Breast epithelium (tissue), 4 donors: ENCODE measurements around the gene CATSPER3. TPM values are rescaled to one million over a fixed set of nuclear protein-coding genes. Genes with fewer than 3 reads are reported as not detected.

Experiments
- DNase-seq, 2 donors: peaks; one replicate each; pipeline ENCODE4 v3.0.0-alpha.2; 2019; ENCODE audit warnings: low spot score in 2 of 2
- H3K27ac ChIP-seq, 2 donors: fragments of 200-600 bp; sonication (generic) in 1 of 2; one replicate each; pipeline ENCODE4 v1.5.1; 2016 to 2019; ENCODE audit warnings: mild to moderate bottlenecking in 1 of 2
- H3K27me3 ChIP-seq, 2 donors: fragments of 200-600 bp; sonication (generic) in 1 of 2; one replicate each; pipeline versions ENCODE4 v1.5.1 to v1.6.0; 2017 to 2019; ENCODE audit warnings: control low read depth in 1 of 2, mild to moderate bottlenecking in 1 of 2
- H3K36me3 ChIP-seq: fragments of 200-600 bp; one replicate; pipeline ENCODE4 v1.5.1; 2019
- H3K4me1 ChIP-seq, 2 donors: fragments of 200-600 bp; sonication (generic); one replicate each; pipeline ENCODE4 v1.5.1; 2016 to 2019; ENCODE audit warnings: control low read depth in 1 of 2
- H3K4me3 ChIP-seq, 3 donors: fragments of 200-600 bp; sonication (generic); 1 replicate in 2 of 3; 2 replicates in 1 of 3; pipeline ENCODE4 v1.5.1; 2016 to 2019; ENCODE audit warnings: mild to moderate bottlenecking in 3 of 3, moderate library complexity in 2 of 3
- H3K9me3 ChIP-seq, 2 donors: fragments of 200-600 bp; sonication (generic) in 1 of 2; one replicate each; pipeline ENCODE4 v1.5.1; 2016 to 2019; ENCODE audit warnings: control low read depth in 1 of 2
- POLR2A ChIP-seq: fragments of 450-650 bp; IDR thresholded peaks from one replicate; pipeline ENCODE4 v1.6.1; 2016; ENCODE audit warnings: antibody characterized with exemption, mild to moderate bottlenecking, moderate library complexity
- POLR2AphosphoS5 ChIP-seq, 3 donors: sonication (generic); formaldehyde crosslinking; IDR thresholded peaks; one replicate each; pipeline ENCODE4 v1.6.1; 2017; ENCODE audit warnings: antibody characterized with exemption in 3 of 3
- intact Hi-C: fragments of 100-400 bp; cut with DNase I; formaldehyde crosslinking; loops from one replicate; pipeline ENCODE4 v1.15.1; 2023; ENCODE audit warnings: low total_unique reads
- total RNA-seq, 3 donors: library from RNA; depleted of rRNA; stranded (reverse); fragments of >200 nt; gene quantifications; one replicate each; pipeline ENCODE4 v1.1.0, GENCODE V29; 2016
- TF ChIP-seq, protein P1 (sequence below), 3 donors: fragments of 450-650 bp; IDR thresholded peaks; one replicate each; pipeline ENCODE4 v1.5.1; 2016 to 2017; ENCODE audit warnings: antibody characterized with exemption in 3 of 3, mild to moderate bottlenecking in 3 of 3, moderate library complexity in 3 of 3

Gene CATSPER3
- total RNA-seq, 3 donors from 2014 or later: 0.32 to 0.44 TPM; not detected in 1

DNA sequence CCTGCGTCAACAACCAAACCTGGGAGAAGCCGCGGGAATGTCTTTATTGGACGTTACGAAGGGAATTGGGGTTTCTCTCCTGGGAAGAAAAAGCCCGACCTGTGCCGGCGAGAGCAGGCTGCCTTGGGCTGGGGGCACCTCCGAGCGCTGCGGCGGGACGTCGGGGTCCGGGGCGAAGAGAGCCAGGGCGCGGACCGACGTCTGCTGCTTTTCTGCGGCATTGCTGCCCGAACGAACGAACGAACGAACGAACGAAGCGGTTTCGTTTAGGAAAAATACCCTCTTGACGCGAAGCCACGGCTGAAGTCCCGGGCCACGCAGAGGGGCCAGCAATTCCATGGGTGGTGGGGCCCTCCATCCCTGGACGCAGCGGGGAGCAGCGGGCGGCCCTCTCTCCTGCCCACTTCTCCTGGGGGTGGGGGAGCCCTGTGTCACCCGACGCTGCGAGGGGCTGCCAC lies 71.1 kb downstream of the CATSPER3 start:
- intact Hi-C loops: no loop called here
- H3K4me3 ChIP-seq: peak overlapping the region in 2 of 3 donors; percentile 13 to 59
- H3K9me3 ChIP-seq: no peaks in the 10 kb centered on the region
- DNase-seq: no peak
- TF ChIP-seq, protein P1, sequence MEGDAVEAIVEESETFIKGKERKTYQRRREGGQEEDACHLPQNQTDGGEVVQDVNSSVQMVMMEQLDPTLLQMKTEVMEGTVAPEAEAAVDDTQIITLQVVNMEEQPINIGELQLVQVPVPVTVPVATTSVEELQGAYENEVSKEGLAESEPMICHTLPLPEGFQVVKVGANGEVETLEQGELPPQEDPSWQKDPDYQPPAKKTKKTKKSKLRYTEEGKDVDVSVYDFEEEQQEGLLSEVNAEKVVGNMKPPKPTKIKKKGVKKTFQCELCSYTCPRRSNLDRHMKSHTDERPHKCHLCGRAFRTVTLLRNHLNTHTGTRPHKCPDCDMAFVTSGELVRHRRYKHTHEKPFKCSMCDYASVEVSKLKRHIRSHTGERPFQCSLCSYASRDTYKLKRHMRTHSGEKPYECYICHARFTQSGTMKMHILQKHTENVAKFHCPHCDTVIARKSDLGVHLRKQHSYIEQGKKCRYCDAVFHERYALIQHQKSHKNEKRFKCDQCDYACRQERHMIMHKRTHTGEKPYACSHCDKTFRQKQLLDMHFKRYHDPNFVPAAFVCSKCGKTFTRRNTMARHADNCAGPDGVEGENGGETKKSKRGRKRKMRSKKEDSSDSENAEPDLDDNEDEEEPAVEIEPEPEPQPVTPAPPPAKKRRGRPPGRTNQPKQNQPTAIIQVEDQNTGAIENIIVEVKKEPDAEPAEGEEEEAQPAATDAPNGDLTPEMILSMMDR (IDR thresholded peaks at IDR 0.05): no peak
- H3K4me1 ChIP-seq: peaks cover 0 to 10% of the 10 kb centered on the region in 2 donors
- no peak overlapping the region for H3K27ac ChIP-seq
- H3K27me3 ChIP-seq: peaks cover 23 to 93% of the 10 kb centered on the region in 2 donors
- H3K36me3 ChIP-seq: no peaks in the 10 kb centered on the region

DNA sequence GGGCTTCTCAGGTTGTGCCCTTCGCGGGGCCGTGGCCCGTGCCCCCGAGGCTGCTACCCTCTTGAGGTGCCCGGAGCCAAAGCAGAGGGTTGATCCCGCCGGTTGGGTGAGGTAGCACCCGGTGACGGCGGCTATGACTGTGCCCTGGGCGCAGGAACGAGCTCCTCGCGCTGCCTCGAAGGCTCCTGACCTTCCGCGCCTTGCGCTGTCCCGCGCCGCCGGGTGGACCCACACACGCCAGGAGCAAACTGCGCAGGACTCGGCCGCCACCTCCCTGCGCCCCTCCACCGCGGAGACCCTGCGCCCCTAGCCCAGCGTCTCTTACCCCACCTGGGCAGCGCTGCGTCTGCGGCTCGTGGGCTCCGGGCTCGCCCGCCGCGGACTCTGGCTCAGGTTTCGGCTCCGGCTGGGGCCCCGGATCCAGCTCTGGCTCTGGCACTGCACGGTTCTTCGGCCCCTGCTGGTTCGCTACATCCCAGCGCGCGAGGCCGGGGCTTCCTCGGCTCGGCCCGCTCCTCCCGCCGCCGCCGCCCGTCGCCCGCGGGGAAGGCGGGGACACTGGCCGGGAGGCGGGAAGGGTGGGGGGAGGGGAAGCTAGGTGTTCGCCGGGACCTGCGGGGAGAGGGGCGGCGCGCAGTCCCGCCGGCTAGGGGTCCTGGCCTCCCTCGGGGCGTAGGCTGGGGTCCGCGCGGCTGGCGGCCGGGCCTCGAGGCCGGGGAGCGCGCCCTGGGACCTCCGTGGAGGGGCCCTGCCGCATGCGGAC lies 71.7 kb downstream of the CATSPER3 start:
- Histone ChIP-seq H3K4me1 (peaks cover 0 to 9% of the 10 kb centered on the region in 2 donors), H3K27me3 (peaks cover 23 to 93% of the 10 kb centered on the region in 2 donors), H3K27ac (no peak overlapping the region), H3K4me3 (peak overlapping the region; percentile 13 to 59 (median 20)), H3K36me3 (no peaks in the 10 kb centered on the region), H3K9me3 (no peaks in the 10 kb centered on the region)
- intact Hi-C loops: no loop called here
- TF ChIP-seq, protein P1 (IDR thresholded peaks at IDR 0.05): no peak
- TF ChIP-seq POLR2AphosphoS5 (IDR thresholded peaks at IDR 0.05) (no peak), POLR2A (no peak)
- DNase-seq: no peak

DNA sequence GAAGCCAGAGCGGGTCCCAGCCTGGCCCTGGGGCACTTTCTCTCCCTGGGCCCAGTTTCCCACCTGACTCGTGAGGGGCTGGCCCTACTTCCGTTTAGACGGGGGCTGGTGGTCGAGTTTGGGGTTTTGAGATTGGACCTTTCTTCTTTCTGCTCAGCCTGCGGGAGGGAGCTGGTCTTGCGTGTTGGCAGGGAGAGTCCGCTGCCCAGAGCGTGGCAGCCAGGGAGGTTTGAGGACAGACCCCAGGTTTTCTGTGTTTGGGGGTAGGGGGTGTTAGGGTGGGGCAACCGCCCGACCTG lies 72.3 kb downstream of the CATSPER3 start:
- no peaks in the 10 kb centered on the region for H3K36me3 ChIP-seq
- peak overlapping the region in 1 of 3 donors; percentile 59 for H3K4me3 ChIP-seq
- H3K4me1 ChIP-seq: peaks cover 0 to 9% of the 10 kb centered on the region in 2 donors
- H3K27ac ChIP-seq: no peak overlapping the region
- H3K9me3 ChIP-seq: no peaks in the 10 kb centered on the region
- DNase-seq: no peak
- intact Hi-C loops: no loop called here
- H3K27me3 ChIP-seq: peaks cover 23 to 93% of the 10 kb centered on the region in 2 donors
- TF ChIP-seq POLR2AphosphoS5 (IDR thresholded peaks at IDR 0.05) (no peak), POLR2A (no peak)
- TF ChIP-seq, protein P1 (IDR thresholded peaks at IDR 0.05): no peak

DNA sequence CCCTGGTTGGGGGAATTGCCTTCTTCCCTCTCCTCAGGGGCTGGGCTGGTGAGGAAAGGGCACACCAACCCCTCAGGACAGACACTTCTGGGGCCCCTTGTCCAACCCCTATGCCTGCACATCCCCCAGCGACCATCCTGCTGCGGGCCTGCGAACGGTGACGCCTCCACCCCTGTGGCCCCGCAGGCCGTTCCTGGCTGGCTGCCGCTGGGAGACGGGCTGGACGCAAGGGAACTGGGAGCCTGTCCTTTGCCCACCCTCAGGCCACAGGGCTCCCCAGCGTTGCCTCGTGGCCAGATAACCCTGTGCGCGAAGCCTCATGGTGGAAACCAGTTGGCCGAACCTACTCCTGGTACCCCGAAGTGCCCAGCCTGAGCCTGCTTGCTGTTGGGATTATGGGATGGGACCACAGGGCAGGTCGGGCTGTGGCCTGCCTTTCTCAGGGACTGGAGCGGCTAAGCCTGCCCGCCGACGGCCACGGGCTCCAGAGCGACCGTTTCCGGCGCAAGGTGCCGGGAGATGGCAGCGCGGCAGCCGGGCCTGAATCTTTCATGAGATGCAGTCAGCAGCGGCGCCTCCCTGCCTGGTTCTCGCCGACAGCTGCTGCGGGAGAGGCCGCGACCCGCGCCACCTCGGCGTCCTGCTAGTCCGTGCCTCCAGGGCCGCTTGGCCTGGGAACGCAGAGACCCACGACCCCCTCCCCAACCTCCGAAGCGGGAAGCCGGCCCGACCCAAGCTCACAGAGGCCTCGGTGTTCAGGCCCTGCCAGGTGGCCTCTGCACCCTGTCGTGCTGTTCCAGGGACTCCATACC lies 72.8 kb downstream of the CATSPER3 start:
- intact Hi-C loops: no loop called here
- H3K9me3 ChIP-seq: no peaks in the 10 kb centered on the region
- no peaks in the 10 kb centered on the region for H3K36me3 ChIP-seq
- DNase-seq: no peak
- peaks cover 0 to 9% of the 10 kb centered on the region in 2 donors for H3K4me1 ChIP-seq
- H3K27ac ChIP-seq: no peak overlapping the region
- H3K27me3 ChIP-seq: peaks cover 23 to 93% of the 10 kb centered on the region in 2 donors
- peak overlapping the region in 1 of 3 donors; percentile 59 for H3K4me3 ChIP-seq
- TF ChIP-seq POLR2AphosphoS5 (IDR thresholded peaks at IDR 0.05): no peak
- TF ChIP-seq, protein P1 (IDR thresholded peaks at IDR 0.05): no peak

DNA sequence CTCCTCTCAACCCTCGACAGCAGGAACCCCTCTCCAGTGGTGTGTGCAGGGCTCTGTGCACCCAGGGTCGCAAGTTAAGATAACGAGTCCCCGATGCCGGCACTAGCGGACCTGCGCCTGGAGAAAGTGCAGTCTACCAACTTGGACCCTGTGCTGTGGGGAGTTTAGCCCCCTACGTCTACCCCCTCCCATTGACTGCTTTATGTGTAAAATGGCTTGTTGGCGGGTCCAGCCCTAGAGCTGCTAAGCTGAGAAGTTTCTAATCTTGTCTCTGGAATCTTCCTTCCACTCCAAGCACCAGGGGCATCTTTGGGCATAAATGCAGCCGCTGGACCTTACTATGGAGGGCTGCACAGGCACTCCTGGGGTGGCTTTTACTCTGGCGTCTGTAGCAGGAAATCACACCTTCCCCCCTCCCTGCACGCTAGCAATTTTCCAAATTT lies 73.5 kb downstream of the CATSPER3 start:
- Histone ChIP-seq H3K27me3 (peaks cover 23 to 93% of the 10 kb centered on the region in 2 donors), H3K27ac (no peak overlapping the region), H3K4me1 (peaks cover 0 to 9% of the 10 kb centered on the region in 2 donors), H3K9me3 (no peaks in the 10 kb centered on the region), H3K36me3 (no peaks in the 10 kb centered on the region), H3K4me3 (no peak overlapping the region)
- TF ChIP-seq POLR2A: no peak
- DNase-seq: no peak
- intact Hi-C loops: no loop called here
